GM12878 (cell line): ENCODE data around the gene CDK2.
"Not testable (repeated sequence)": the region's sequence is repeated elsewhere in the genome, so short reads cannot be mapped to it uniquely, and the experiment has no call there.

Experiments
- CREM ChIP-seq: IDR thresholded peaks from 2 replicates; pipeline ENCODE4 v1.6.1; 2014; ENCODE audit warnings: antibody characterized with exemption, low read depth
- GATAD2B ChIP-seq: fragments of 450-650 bp; conservative IDR thresholded peaks from 2 replicates; pipeline ENCODE4 v1.6.1; 2017; ENCODE audit warnings: low read depth, mild to moderate bottlenecking, moderate library complexity
- HDGF ChIP-seq: fragments of 450-650 bp; IDR thresholded peaks from 2 replicates; pipeline ENCODE4 v1.6.1; 2016; ENCODE audit warnings: antibody characterized with exemption
- POLR2A ChIP-seq: IDR thresholded peaks from 2 replicates; pipeline ENCODE4 v1.6.1; 2011; ENCODE audit warnings: low read depth, mild to moderate bottlenecking, low read length
- RCOR1 ChIP-seq: conservative IDR thresholded peaks from 2 replicates; pipeline ENCODE4 v1.6.1; 2012; ENCODE audit warnings: low read depth, low read length, improper control_type of control experiment
- SMAD1 ChIP-seq: fragments of 450-650 bp; IDR thresholded peaks from 2 replicates; pipeline ENCODE4 v1.6.1; 2018; ENCODE audit warnings: mild to moderate bottlenecking, low read depth; ENCODE audit not compliant: partially characterized antibody
- SMAD5 ChIP-seq: IDR thresholded peaks from 2 replicates; pipeline ENCODE4 v1.6.1; 2016; ENCODE audit warnings: antibody characterized with exemption, low read depth
- TCF7 ChIP-seq: IDR thresholded peaks from 2 replicates; pipeline ENCODE4 v1.6.1; 2014; ENCODE audit warnings: antibody characterized with exemption, borderline replicate concordance
- TF ChIP-seq, protein P1 (sequence below): fragments of 450-650 bp; IDR thresholded peaks from 2 replicates; pipeline ENCODE4 v1.6.1; 2018; ENCODE audit warnings: borderline replicate concordance, mild to moderate bottlenecking; ENCODE audit not compliant: partially characterized antibody
- TF ChIP-seq, protein P2 (sequence below): IDR thresholded peaks from 2 replicates; pipeline ENCODE4 v1.6.1; 2012; ENCODE audit warnings: mild to moderate bottlenecking, low read depth, low read length
- TF ChIP-seq, protein P3 (sequence below), 3 experiments: IDR thresholded peaks in 2 of 3; conservative IDR thresholded peaks in 1 of 3; 2 replicates each; pipeline ENCODE4 v1.5.1; 2011; ENCODE audit warnings: low read depth in 3 of 3, low read length in 3 of 3, mild to moderate bottlenecking in 3 of 3, control low read depth in 2 of 3, moderate library complexity in 2 of 3, inconsistent platforms in 1 of 3, mixed read lengths in 1 of 3; ENCODE audit not compliant: control insufficient read depth in 2 of 3, insufficient read depth in 1 of 3; ENCODE audit errors: extremely low read depth in 1 of 3
- TF ChIP-seq, protein P4 (sequence below): fragments of 450-650 bp; IDR thresholded peaks from 2 replicates; pipeline ENCODE4 v1.6.1; 2018; ENCODE audit warnings: mild to moderate bottlenecking, low read depth, moderate library complexity; ENCODE audit not compliant: partially characterized antibody
- TF ChIP-seq, protein P5 (sequence below): IDR thresholded peaks from 2 replicates; pipeline ENCODE4 v1.6.1; 2012; ENCODE audit warnings: low read depth, low read length, improper control_type of control experiment

DNA sequence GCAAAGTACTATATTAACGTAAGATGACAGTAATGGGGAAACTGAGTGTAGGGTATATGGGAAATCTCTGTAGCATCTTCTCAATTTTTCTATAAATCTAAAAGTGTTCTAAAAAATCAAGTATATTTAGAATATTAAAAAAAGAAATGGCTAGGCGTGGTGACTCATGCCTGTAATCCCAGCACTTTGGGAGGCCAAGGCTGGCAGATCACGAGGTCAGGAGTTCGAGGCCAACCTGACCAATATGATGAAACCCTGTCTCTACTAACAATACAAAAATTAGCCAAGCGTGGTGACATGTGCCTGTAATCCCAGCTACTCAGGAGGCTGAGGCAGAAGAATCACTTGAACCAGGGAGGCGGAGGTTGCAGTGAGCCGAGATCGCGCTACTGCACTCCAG is 43.0 kb upstream of the CDK2 start:
- TF ChIP-seq SMAD1, RCOR1, TCF7, POLR2A, CREM, HDGF, SMAD5, GATAD2B: not testable (repeated sequence)
- TF ChIP-seq, protein P1, sequence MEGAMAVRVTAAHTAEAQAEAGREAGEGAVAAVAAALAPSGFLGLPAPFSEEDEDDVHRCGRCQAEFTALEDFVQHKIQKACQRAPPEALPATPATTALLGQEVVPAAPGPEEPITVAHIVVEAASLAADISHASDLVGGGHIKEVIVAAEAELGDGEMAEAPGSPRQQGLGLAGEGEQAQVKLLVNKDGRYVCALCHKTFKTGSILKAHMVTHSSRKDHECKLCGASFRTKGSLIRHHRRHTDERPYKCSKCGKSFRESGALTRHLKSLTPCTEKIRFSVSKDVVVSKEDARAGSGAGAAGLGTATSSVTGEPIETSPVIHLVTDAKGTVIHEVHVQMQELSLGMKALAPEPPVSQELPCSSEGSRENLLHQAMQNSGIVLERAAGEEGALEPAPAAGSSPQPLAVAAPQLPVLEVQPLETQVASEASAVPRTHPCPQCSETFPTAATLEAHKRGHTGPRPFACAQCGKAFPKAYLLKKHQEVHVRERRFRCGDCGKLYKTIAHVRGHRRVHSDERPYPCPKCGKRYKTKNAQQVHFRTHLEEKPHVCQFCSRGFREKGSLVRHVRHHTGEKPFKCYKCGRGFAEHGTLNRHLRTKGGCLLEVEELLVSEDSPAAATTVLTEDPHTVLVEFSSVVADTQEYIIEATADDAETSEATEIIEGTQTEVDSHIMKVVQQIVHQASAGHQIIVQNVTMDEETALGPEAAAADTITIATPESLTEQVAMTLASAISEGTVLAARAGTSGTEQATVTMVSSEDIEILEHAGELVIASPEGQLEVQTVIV: not testable (repeated sequence)
- TF ChIP-seq, protein P2, sequence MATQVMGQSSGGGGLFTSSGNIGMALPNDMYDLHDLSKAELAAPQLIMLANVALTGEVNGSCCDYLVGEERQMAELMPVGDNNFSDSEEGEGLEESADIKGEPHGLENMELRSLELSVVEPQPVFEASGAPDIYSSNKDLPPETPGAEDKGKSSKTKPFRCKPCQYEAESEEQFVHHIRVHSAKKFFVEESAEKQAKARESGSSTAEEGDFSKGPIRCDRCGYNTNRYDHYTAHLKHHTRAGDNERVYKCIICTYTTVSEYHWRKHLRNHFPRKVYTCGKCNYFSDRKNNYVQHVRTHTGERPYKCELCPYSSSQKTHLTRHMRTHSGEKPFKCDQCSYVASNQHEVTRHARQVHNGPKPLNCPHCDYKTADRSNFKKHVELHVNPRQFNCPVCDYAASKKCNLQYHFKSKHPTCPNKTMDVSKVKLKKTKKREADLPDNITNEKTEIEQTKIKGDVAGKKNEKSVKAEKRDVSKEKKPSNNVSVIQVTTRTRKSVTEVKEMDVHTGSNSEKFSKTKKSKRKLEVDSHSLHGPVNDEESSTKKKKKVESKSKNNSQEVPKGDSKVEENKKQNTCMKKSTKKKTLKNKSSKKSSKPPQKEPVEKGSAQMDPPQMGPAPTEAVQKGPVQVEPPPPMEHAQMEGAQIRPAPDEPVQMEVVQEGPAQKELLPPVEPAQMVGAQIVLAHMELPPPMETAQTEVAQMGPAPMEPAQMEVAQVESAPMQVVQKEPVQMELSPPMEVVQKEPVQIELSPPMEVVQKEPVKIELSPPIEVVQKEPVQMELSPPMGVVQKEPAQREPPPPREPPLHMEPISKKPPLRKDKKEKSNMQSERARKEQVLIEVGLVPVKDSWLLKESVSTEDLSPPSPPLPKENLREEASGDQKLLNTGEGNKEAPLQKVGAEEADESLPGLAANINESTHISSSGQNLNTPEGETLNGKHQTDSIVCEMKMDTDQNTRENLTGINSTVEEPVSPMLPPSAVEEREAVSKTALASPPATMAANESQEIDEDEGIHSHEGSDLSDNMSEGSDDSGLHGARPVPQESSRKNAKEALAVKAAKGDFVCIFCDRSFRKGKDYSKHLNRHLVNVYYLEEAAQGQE: not testable (repeated sequence)
- TF ChIP-seq, protein P3, sequence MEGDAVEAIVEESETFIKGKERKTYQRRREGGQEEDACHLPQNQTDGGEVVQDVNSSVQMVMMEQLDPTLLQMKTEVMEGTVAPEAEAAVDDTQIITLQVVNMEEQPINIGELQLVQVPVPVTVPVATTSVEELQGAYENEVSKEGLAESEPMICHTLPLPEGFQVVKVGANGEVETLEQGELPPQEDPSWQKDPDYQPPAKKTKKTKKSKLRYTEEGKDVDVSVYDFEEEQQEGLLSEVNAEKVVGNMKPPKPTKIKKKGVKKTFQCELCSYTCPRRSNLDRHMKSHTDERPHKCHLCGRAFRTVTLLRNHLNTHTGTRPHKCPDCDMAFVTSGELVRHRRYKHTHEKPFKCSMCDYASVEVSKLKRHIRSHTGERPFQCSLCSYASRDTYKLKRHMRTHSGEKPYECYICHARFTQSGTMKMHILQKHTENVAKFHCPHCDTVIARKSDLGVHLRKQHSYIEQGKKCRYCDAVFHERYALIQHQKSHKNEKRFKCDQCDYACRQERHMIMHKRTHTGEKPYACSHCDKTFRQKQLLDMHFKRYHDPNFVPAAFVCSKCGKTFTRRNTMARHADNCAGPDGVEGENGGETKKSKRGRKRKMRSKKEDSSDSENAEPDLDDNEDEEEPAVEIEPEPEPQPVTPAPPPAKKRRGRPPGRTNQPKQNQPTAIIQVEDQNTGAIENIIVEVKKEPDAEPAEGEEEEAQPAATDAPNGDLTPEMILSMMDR (IDR thresholded peaks at IDR 0.05 in 2 of 3, conservative IDR thresholded peaks at IDR 0.05 in 1 of 3; ENCODE audit: control insufficient read depth in 2 of 3, extremely low read depth in 1 of 3, insufficient read depth in 1 of 3, low read depth in 3 of 3, low read length in 3 of 3): not testable (repeated sequence)
- TF ChIP-seq, protein P4, sequence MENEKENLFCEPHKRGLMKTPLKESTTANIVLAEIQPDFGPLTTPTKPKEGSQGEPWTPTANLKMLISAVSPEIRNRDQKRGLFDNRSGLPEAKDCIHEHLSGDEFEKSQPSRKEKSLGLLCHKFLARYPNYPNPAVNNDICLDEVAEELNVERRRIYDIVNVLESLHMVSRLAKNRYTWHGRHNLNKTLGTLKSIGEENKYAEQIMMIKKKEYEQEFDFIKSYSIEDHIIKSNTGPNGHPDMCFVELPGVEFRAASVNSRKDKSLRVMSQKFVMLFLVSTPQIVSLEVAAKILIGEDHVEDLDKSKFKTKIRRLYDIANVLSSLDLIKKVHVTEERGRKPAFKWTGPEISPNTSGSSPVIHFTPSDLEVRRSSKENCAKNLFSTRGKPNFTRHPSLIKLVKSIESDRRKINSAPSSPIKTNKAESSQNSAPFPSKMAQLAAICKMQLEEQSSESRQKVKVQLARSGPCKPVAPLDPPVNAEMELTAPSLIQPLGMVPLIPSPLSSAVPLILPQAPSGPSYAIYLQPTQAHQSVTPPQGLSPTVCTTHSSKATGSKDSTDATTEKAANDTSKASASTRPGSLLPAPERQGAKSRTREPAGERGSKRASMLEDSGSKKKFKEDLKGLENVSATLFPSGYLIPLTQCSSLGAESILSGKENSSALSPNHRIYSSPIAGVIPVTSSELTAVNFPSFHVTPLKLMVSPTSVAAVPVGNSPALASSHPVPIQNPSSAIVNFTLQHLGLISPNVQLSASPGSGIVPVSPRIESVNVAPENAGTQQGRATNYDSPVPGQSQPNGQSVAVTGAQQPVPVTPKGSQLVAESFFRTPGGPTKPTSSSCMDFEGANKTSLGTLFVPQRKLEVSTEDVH: not testable (repeated sequence)
- TF ChIP-seq, protein P5, sequence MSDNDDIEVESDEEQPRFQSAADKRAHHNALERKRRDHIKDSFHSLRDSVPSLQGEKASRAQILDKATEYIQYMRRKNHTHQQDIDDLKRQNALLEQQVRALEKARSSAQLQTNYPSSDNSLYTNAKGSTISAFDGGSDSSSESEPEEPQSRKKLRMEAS: not testable (repeated sequence)
